ENCODE results near the gene ZNF10. TPM values are rescaled to one million over a fixed set of nuclear protein-coding genes. Genes with fewer than 3 reads are reported as not detected.

Gene ZNF10
- 7.7 and 10.4 TPM in 2 replicates for total RNA-seq

DNA sequence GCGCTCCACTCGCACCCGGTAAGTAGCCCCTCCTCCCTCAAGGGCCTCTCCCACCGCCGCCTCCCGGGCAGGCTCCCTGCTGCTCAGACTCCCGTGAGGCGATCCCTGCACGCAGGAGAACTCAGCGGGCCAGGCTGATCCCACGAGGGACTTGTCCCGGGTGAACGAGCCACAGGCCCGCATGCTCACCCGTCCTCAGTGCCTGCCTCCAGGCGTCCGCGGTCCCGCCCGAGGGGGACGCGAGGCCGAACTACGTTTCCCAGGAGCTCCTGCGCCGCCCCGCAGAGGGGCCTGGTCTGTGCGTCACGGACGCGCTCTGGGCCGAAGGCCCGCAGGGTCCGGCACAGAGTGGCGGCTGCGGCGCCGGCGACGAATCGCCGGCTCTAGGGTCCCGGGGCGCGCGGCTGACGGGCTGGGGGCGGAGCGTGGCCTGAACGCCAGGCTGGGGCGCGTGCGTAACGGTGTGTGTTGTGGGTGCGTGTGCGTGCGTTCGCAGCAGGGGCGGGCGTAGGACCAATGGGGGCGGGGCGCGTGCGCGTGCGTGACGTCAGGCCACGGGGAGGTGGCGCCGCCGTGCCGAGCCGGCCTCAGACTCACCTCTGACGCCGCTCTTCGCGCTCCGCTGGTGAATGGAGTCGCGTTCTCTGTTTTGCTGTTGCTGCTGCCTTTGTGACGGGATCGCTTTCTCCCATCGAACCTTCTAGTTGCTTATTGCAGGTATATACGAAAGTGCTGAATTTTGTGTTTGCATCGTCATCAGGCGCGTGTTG lies at the start of gene ZNF10, which contains the start of gene ZNF891:
TSS of gene ZNF10 (plus strand) at position 590 of the 770 bp plus-strand sequence. CDS start 13,866 bp downstream, outside the sequence.
TSS of gene ZNF891 (minus strand) at position 237 of the 770 bp plus-strand sequence. CDS start 8,356 bp downstream, outside the sequence.

DNA sequence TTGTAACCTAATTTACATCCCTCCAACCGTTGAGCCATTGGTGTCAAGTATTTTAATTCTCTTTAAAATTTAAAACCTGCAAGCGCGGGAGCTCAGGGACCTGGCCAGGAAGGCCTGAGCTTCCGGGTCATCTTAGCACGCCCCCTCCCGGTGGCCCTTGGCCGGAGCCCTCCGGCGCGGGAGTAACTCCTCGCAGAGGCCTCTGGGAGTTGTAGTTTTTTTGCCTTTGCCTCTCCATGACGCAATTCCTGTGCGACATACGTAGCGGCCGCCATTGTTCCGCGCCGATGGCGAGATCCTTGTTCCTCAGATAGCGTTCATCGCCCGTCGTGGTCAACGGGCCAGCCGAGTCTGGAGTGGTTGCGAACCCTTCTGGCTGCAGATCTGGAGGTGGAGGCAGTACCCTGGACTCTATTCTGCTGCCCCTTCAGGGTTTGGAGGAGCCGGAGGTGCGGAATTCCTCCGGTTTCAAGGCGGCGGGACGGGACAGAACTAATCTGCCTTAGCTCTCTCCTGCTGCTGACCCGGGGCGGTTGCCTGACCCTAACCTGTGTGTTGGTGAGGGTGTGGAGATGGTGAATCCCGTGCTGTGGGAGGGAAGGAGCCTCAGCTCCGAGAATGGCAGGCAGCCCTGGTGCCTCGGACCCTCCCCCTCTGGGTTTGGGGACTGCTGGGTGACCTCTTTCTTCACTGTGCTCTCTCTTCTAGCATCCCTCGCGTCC lies 51.0 kb downstream of the ZNF10 start, which contains the start of gene ZNF268:
TSS of gene ZNF268 (plus strand) at position 258 of the 722 bp plus-strand sequence. CDS start 503 bp downstream, outside the sequence.

Other genes starting within 250 kb of the ZNF10 start
- gene CHFR, start 243.0 kb upstream of the ZNF10 start, total RNA-seq: 22.9 and 24.0 TPM in 2 replicates
- 8.8 and 9.4 TPM in 2 replicates for gene ZNF605, start 174.3 kb upstream of the ZNF10 start, total RNA-seq
- gene ZNF26, start 144.3 kb upstream of the ZNF10 start, total RNA-seq: 9.2 and 10.1 TPM in 2 replicates
- gene ZNF84, start 93.1 kb upstream of the ZNF10 start, total RNA-seq: 20.3 and 27.7 TPM in 2 replicates
- gene ZNF140, start 49.7 kb upstream of the ZNF10 start, total RNA-seq: 28.5 and 36.0 TPM in 2 replicates
- 0.79 and 0.94 TPM in 2 replicates for gene ZNF891, start 353 bp upstream of the ZNF10 start, total RNA-seq
- gene ZNF268, start 50.9 kb downstream of the ZNF10 start, total RNA-seq: 21.4 and 49.2 TPM in 2 replicates
- not detected in 2 replicates for gene ANHX, start 105.2 kb downstream of the ZNF10 start, total RNA-seq